Lower lobe of right lung (tissue), 2 donors: Measurements from ENCODE around the gene SIM2. TPM values are rescaled to one million over a fixed set of nuclear protein-coding genes. Genes with fewer than 3 reads are reported as not detected.

Source experiments
- ATAC-seq, 2 donors: fragments of 200-7000 bp; cut with Tn5 transposase; one replicate each; pipeline ENCODE4 v1.9.1; 2020 to 2022; ENCODE audit warnings: mild to moderate bottlenecking in 2 of 2, moderate library complexity in 2 of 2
- DNase-seq: peaks from one replicate; pipeline ENCODE4 v3.0.0-alpha.2; 2020
- H3K27ac ChIP-seq: fragments of 200-600 bp; one replicate; pipeline ENCODE4 v1.8.0; 2022
- H3K27me3 ChIP-seq: fragments of 200-600 bp; one replicate; pipeline ENCODE4 v1.8.0; 2022; ENCODE audit warnings: low read depth
- H3K36me3 ChIP-seq: fragments of 200-600 bp; one replicate; pipeline ENCODE4 v1.8.0; 2022; ENCODE audit warnings: mild to moderate bottlenecking
- H3K4me1 ChIP-seq: fragments of 200-600 bp; one replicate; pipeline ENCODE4 v1.8.0; 2022
- H3K4me3 ChIP-seq: fragments of 200-600 bp; one replicate; pipeline ENCODE4 v1.8.0; 2022; ENCODE audit warnings: mild to moderate bottlenecking
- H3K9me3 ChIP-seq: fragments of 200-600 bp; one replicate; pipeline ENCODE4 v1.8.0; 2022
- intact Hi-C: fragments of 100-400 bp; cut with DNase I; formaldehyde crosslinking; loops from one replicate; pipeline ENCODE4 v1.11.0; 2022
- total RNA-seq: library from RNA; stranded (reverse); fragmentation: NEBNext Ultra II Directional; extraction: Animal tissue kit (Norgen Biotek cat#: 25700); gene quantifications from one replicate; pipeline ENCODE4 v1.2.1, GENCODE V29; 2021
- TF ChIP-seq, protein P1 (sequence below): fragments of 200-600 bp; IDR thresholded peaks from one replicate; pipeline ENCODE4 v1.8.0; 2022; ENCODE audit warnings: antibody characterized with exemption, mild to moderate bottlenecking
- donor health status: DM: no; HTN: yes; CAD: no; lungs with severe emphysema.

SIM2 gene
- total RNA-seq, 1 donor from 2014 or later, result not detected

DNA sequence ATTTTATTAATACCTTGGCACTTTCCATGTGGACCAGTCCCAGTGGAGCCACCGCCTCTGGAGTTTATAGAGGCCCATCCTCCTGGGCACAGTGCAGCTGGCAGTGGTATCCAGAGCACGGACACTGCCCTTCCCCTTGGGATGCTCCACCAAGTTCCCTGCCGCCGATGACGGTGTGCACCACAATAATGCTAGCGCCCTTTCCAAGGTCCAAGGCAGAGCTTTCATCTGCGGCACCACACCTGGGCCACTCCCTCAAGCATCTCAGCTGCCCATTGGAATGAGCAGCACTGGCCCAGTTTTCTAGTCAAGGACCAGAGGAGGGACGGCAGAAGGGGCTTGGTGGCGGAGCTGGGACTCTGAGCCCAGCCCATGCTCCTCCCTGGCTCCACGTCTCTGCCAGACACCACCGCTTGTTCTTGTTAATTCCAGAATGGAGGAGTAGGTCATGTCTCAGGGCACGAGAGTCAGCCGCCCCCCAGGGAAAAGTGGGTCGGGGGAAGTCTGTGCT is 24.5 kb downstream of the SIM2 start:
- intact Hi-C loops, result no loop called here
- TF ChIP-seq, protein P1, sequence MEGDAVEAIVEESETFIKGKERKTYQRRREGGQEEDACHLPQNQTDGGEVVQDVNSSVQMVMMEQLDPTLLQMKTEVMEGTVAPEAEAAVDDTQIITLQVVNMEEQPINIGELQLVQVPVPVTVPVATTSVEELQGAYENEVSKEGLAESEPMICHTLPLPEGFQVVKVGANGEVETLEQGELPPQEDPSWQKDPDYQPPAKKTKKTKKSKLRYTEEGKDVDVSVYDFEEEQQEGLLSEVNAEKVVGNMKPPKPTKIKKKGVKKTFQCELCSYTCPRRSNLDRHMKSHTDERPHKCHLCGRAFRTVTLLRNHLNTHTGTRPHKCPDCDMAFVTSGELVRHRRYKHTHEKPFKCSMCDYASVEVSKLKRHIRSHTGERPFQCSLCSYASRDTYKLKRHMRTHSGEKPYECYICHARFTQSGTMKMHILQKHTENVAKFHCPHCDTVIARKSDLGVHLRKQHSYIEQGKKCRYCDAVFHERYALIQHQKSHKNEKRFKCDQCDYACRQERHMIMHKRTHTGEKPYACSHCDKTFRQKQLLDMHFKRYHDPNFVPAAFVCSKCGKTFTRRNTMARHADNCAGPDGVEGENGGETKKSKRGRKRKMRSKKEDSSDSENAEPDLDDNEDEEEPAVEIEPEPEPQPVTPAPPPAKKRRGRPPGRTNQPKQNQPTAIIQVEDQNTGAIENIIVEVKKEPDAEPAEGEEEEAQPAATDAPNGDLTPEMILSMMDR, result no peak
- no peaks in the 10 kb centered on the region for H3K9me3 ChIP-seq
- no peak overlapping the region for H3K4me3 ChIP-seq
- ATAC-seq (no peak), DNase-seq (no peak)
- peaks cover 29% of the 10 kb centered on the region for H3K27me3 ChIP-seq
- no peak overlapping the region for H3K27ac ChIP-seq
- no peaks in the 10 kb centered on the region for H3K36me3 ChIP-seq
- H3K4me1 ChIP-seq, result no peaks in the 10 kb centered on the region

DNA sequence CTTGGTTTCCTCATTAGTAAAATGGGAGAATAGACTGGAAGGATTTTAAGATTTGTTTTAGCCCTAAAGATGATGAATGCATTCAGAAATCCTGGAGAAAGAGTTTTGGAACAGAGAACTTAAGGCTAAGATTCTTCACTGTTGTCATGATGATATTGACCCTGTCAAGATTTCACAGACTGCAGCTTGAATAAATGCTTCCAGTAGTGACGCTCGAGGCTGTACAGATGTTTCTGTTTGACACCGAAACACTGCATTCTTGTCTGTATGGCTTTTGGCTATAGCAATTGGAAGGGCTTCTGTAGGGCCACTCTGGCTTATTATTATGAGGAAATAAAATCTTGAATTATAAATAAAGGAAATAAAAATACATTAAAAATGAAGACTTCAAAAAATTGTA is 25.7 kb downstream of the SIM2 start:
- H3K9me3 ChIP-seq, result no peaks in the 10 kb centered on the region
- no peaks in the 10 kb centered on the region for H3K36me3 ChIP-seq
- H3K4me3 ChIP-seq, result no peak overlapping the region
- no peak for ATAC-seq
- no peak for DNase-seq
- H3K27ac ChIP-seq, result no peak overlapping the region
- peaks cover 20% of the 10 kb centered on the region for H3K27me3 ChIP-seq
- H3K4me1 ChIP-seq, result no peaks in the 10 kb centered on the region
- TF ChIP-seq, protein P1, result no peak
- intact Hi-C loops, result no loop called here

DNA sequence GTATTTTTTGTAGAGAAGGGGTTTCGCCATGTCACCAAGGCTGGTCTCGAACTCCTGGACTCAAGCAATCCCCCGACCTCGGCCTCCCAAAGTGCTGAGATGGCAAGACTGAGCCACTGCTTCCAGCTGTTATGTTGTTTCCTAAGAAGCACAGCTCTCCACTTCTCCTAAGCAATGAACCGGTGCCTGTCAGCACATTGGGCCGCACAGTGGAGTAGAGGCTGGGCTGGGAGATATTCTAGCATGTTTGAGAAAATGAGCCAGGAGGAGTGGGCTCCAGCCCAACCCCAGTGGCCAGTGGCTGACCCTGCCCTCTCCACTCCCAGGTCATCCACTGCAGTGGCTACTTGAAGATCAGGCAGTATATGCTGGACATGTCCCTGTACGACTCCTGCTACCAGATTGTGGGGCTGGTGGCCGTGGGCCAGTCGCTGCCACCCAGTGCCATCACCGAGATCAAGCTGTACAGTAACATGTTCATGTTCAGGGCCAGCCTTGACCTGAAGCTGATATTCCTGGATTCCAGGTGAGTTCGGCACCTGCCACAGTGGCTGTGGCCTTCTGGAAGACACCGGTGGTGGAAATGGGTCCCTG is 27.0 kb downstream of the SIM2 start:
- H3K27me3 ChIP-seq, result peaks cover 21% of the 10 kb centered on the region
- intact Hi-C loops, result no loop called here
- H3K27ac ChIP-seq, result no peak overlapping the region
- no peaks in the 10 kb centered on the region for H3K36me3 ChIP-seq
- no peak for ATAC-seq
- no peak for DNase-seq
- no peaks in the 10 kb centered on the region for H3K9me3 ChIP-seq
- no peaks in the 10 kb centered on the region for H3K4me1 ChIP-seq
- no peak overlapping the region for H3K4me3 ChIP-seq
- TF ChIP-seq, protein P1, result no peak

DNA sequence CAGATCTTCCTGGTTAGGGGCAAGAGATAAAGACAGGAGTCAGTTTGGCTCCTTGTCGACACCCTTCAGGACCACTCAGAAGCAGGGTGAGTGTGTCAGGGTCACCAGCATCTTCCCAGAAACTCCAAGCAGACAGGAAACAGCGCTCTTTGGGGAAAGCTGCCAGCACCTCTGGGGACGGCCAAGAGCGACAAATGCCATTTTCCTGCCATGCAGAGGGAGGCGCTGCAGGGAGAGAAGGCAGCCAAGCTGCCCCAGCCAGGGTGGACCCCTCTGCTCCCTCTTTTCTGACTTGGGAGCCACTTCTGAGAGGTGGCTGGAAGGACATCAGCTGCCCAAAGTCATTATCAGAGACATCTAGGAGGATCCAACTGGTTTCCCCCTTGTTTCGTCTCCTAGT is 29.0 kb downstream of the SIM2 start:
- intact Hi-C loops, result no loop called here
- Histone ChIP-seq H3K4me1 (no peaks in the 10 kb centered on the region), H3K9me3 (no peaks in the 10 kb centered on the region), H3K4me3 (no peak overlapping the region), H3K27me3 (peaks cover 31% of the 10 kb centered on the region), H3K27ac (no peak overlapping the region), H3K36me3 (no peaks in the 10 kb centered on the region)
- ATAC-seq (no peak), DNase-seq (no peak)
- TF ChIP-seq, protein P1, result no peak

DNA sequence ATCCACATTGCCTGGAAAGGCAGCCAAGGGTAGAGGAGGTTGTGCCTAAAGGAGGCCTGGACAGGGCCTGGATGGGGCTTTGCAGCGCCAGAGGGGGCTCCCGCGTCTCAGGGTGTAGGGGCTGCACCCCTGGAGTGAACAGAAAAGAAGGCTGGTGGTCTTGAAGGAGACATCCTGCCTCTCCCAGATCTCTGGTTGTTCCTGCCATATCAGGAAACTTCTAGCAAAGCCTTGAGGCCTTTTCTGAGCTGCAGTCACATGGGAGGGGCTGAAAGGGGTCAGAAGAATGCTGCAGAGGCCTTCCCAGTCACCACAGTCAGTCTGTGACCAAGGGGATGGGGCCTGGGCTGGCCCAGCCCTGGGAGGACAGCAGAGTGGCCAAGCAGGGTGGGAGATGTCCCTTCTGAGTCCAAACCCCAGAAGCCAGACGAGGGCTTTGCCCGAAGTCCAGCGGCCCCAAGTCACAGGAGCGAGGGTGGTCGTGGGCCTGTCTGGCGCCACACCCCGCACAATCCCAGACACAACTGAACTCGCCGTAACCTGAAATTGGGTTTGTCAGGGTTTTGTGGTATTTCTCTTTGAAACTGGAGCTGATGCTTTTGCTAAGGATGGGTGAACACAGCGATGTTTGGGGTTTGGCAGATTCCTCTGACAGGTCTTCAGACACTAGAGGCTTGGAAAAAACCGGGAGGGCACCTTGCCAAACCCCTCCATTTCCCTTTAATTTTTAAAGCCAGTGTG is 29.6 kb downstream of the SIM2 start:
- no peak for DNase-seq
- intact Hi-C loops, result no loop called here
- H3K4me1 ChIP-seq, result no peaks in the 10 kb centered on the region
- no peak for ATAC-seq
- TF ChIP-seq, protein P1, result no peak
- H3K27me3 ChIP-seq, result peaks cover 31% of the 10 kb centered on the region
- H3K9me3 ChIP-seq, result no peaks in the 10 kb centered on the region
- H3K36me3 ChIP-seq, result no peaks in the 10 kb centered on the region
- H3K27ac ChIP-seq, result no peak overlapping the region
- H3K4me3 ChIP-seq, result no peak overlapping the region
